ENCODE data around the gene SHC3. TPM values are rescaled to one million over a fixed set of nuclear protein-coding genes. Genes with fewer than 3 reads are reported as not detected.

The SHC3 gene
- polyA plus RNA-seq, 3 donors = not detected

GRCh38 chr9:88971131-88971960 lies 207.3 kb downstream of the SHC3 start:
- no peak for TF ChIP-seq CTCF (IDR thresholded peaks at IDR 0.05)
- H2AFZ ChIP-seq (ENCODE audit: insufficient read depth, low read depth, low read length, poor library complexity, severe bottlenecking) = no peak overlapping the region
- no peak overlapping the region for H3K4me3 Mint-ChIP-seq
- peaks cover 13 to 19% (median 15%) of the 10 kb centered on the region in 3 donors for H3K27me3 Mint-ChIP-seq (ENCODE audit: low read depth in 3 of 3)
- H3K79me2 ChIP-seq (ENCODE audit: insufficient read depth, low read length) = no peaks in the 10 kb centered on the region
- H3K4me2 ChIP-seq (replicated peaks; ENCODE audit: extremely low read depth, low read length, poor library complexity, severe bottlenecking) = no peak overlapping the region
- peaks cover 4% of the 10 kb centered on the region for H3K4me1 Mint-ChIP-seq
- H3K9me3 Mint-ChIP-seq = peaks cover 0 to 1% (median 0%) of the 10 kb centered on the region in 7 donors
- no peak overlapping the region for H3K9ac ChIP-seq (ENCODE audit: insufficient read depth, low read length, poor library complexity, severe bottlenecking)
- no peaks in the 10 kb centered on the region for H4K20me1 ChIP-seq (ENCODE audit: insufficient read depth, low read length)
- no peaks in the 10 kb centered on the region for H3K36me3 Mint-ChIP-seq
- DNase-seq = no peak
- no peaks in the 10 kb centered on the region for H3K27me3 ChIP-seq (ENCODE audit: control insufficient read depth in 2 of 2, insufficient read depth in 2 of 2, low read length in 2 of 2)
- no peaks in the 10 kb centered on the region for H3K36me3 ChIP-seq (replicated peaks in 1 of 2; ENCODE audit: control insufficient read depth in 1 of 2, insufficient read depth in 2 of 2, low read length in 2 of 2)
- H3K27ac Mint-ChIP-seq = no peak overlapping the region
- H3K4me3 ChIP-seq (replicated peaks in 1 of 3; ENCODE audit: low read depth in 2 of 3, low read length in 3 of 3) = no peak overlapping the region
- H3K9me3 ChIP-seq (replicated peaks in 1 of 2; ENCODE audit: control insufficient read depth in 1 of 2, insufficient read depth in 1 of 2, low read length in 2 of 2) = no peaks in the 10 kb centered on the region
- no peak overlapping the region for H3K27ac ChIP-seq (ENCODE audit: low read depth in 1 of 2, low read length in 2 of 2)
- intact Hi-C loops (cut with micrococcal nuclease) = no loop called here
- no peaks in the 10 kb centered on the region for H3K4me1 ChIP-seq (ENCODE audit: control insufficient read depth in 1 of 2, insufficient read depth in 2 of 2, low read length in 2 of 2)
- WGBS (ENCODE audit: insufficient coverage) = 91% methylated on average over 21 of the region's 23 CpGs

GRCh38 chr9:88969646-88970373 lies 208.8 kb downstream of the SHC3 start:
- no peaks in the 10 kb centered on the region for H3K27me3 ChIP-seq (ENCODE audit: control insufficient read depth in 2 of 2, insufficient read depth in 2 of 2, low read length in 2 of 2)
- no peak overlapping the region for H3K27ac Mint-ChIP-seq

More at GRCh38 chr9:88969646-88970373, 208.8 kb downstream of the SHC3 start:
- WGBS (ENCODE audit: insufficient coverage) = 83% methylated on average over 6 of the region's 8 CpGs
- TF ChIP-seq CTCF (IDR thresholded peaks at IDR 0.05) = no peak
- H4K20me1 ChIP-seq (ENCODE audit: insufficient read depth, low read length) = no peaks in the 10 kb centered on the region
- no peak overlapping the region for H3K4me3 ChIP-seq (replicated peaks in 1 of 3; ENCODE audit: low read depth in 2 of 3, low read length in 3 of 3)
- H3K4me2 ChIP-seq (replicated peaks; ENCODE audit: extremely low read depth, low read length, poor library complexity, severe bottlenecking) = no peak overlapping the region
- no peak overlapping the region for H2AFZ ChIP-seq (ENCODE audit: insufficient read depth, low read depth, low read length, poor library complexity, severe bottlenecking)
- Mint-ChIP-seq H3K4me1 (no peaks in the 10 kb centered on the region), H3K4me3 (no peak overlapping the region), H3K27me3 (ENCODE audit: low read depth in 3 of 3) (peaks cover 15 to 21% (median 17%) of the 10 kb centered on the region in 3 donors), H3K9me3 (peaks cover 0 to 1% (median 0%) of the 10 kb centered on the region in 7 donors), H3K36me3 (no peaks in the 10 kb centered on the region)
- no peaks in the 10 kb centered on the region for H3K9me3 ChIP-seq (replicated peaks in 1 of 2; ENCODE audit: control insufficient read depth in 1 of 2, insufficient read depth in 1 of 2, low read length in 2 of 2)
- H3K79me2 ChIP-seq (ENCODE audit: insufficient read depth, low read length) = no peaks in the 10 kb centered on the region
- intact Hi-C loops (cut with micrococcal nuclease) = no loop called here
- H3K9ac ChIP-seq (ENCODE audit: insufficient read depth, low read length, poor library complexity, severe bottlenecking) = no peak overlapping the region
- no peak for DNase-seq
- no peak overlapping the region for H3K27ac ChIP-seq (ENCODE audit: low read depth in 1 of 2, low read length in 2 of 2)
- no peaks in the 10 kb centered on the region for H3K4me1 ChIP-seq (ENCODE audit: control insufficient read depth in 1 of 2, insufficient read depth in 2 of 2, low read length in 2 of 2)
- H3K36me3 ChIP-seq (replicated peaks in 1 of 2; ENCODE audit: control insufficient read depth in 1 of 2, insufficient read depth in 2 of 2, low read length in 2 of 2) = no peaks in the 10 kb centered on the region
